Measurements from ENCODE around the gene MRLN. TPM values are rescaled to one million over a fixed set of nuclear protein-coding genes. Genes with fewer than 3 reads are reported as not detected.
"Not testable (repeated sequence)": the region's sequence is repeated elsewhere in the genome, so short reads cannot be mapped to it uniquely, and the experiment has no call there.

MRLN gene
- total RNA-seq (2014; rRNA removed; shearing (Covaris generic)): 0.43 TPM in 1 of 2 replicates, not detected in the other
- polyA plus RNA-seq (2015; cell fraction: cytosol; rRNA removed): not detected in 2 replicates
- not detected in 2 replicates for polyA plus RNA-seq (2015; cell fraction: nucleus; rRNA removed)

- no peak for DNase-seq (ENCODE audit: low read depth)
These were observed at the start of gene MRLN for GRCh38 chr10:59753267-59753666. MRLN (minus strand) TSS chr10:59753455.

GRCh38 chr10:59801171-59801570 is 47.9 kb upstream of the MRLN start:
- no peak for DNase-seq (ENCODE audit: low read depth)

- no peak for DNase-seq (ENCODE audit: low read depth)
These were observed 46.2 kb upstream of the MRLN start for GRCh38 chr10:59799421-59799820.

GRCh38 chr10:59793919-59794318 is 40.7 kb upstream of the MRLN start:
- DNase-seq (ENCODE audit: low read depth): no peak

GRCh38 chr10:59792812-59793211 is 39.6 kb upstream of the MRLN start:
- DNase-seq (ENCODE audit: low read depth): no peak

GRCh38 chr10:59791601-59792000 is 38.3 kb upstream of the MRLN start:
- no peak for DNase-seq (ENCODE audit: low read depth)

- DNase-seq (ENCODE audit: low read depth): not testable (repeated sequence)
These were observed 36.8 kb upstream of the MRLN start for GRCh38 chr10:59790080-59790479.

- DNase-seq (ENCODE audit: low read depth): not testable (repeated sequence)
These were observed 35.7 kb upstream of the MRLN start for GRCh38 chr10:59788914-59789313.

GRCh38 chr10:59787032-59787431 is 33.8 kb upstream of the MRLN start:
- not testable (repeated sequence) for DNase-seq (ENCODE audit: low read depth)

- DNase-seq (ENCODE audit: low read depth): not testable (repeated sequence)
These were observed 32.2 kb upstream of the MRLN start for GRCh38 chr10:59785476-59785875.

- no peak for DNase-seq (ENCODE audit: low read depth)
These were observed 28.3 kb upstream of the MRLN start for GRCh38 chr10:59781511-59781910.

- DNase-seq (ENCODE audit: low read depth): no peak
These were observed 26.7 kb upstream of the MRLN start for GRCh38 chr10:59779756-59780533.

GRCh38 chr10:59774451-59774850 is 21.2 kb upstream of the MRLN start:
- no peak for DNase-seq (ENCODE audit: low read depth)

- no peak for DNase-seq (ENCODE audit: low read depth)
These were observed 19.8 kb upstream of the MRLN start for GRCh38 chr10:59773088-59773487.

GRCh38 chr10:59771162-59771807 is 18.0 kb upstream of the MRLN start:
- no peak for DNase-seq (ENCODE audit: low read depth)

- no peak for DNase-seq (ENCODE audit: low read depth)
These were observed 17.4 kb upstream of the MRLN start for GRCh38 chr10:59770689-59771088.

GRCh38 chr10:59762505-59762904 is 9.2 kb upstream of the MRLN start:
- no peak for DNase-seq (ENCODE audit: low read depth)

- DNase-seq (ENCODE audit: low read depth): peak; percentile 8
These were observed 4.7 kb upstream of the MRLN start for GRCh38 chr10:59757966-59758365.

- no peak for DNase-seq (ENCODE audit: low read depth)
These were observed 1.7 kb upstream of the MRLN start for GRCh38 chr10:59754951-59755350.

GRCh38 chr10:59752278-59752940 is 846 bp downstream of the MRLN start:
- DNase-seq (ENCODE audit: low read depth): no peak

GRCh38 chr10:59750155-59750945 is 2.9 kb downstream of the MRLN start:
- DNase-seq (ENCODE audit: low read depth): no peak
